HEK293 (cell line): ENCODE measurements around the gene ZFHX2.

ENCODE experiments used
- ZBTB17 ChIP-seq: fragments of 450-650 bp; formaldehyde crosslinking; IDR thresholded peaks from 2 replicates; pipeline ENCODE4 v1.5.1; 2016; ENCODE audit warnings: missing biosample characterization, missing genetic modification characterization
- ZFP3 ChIP-seq: fragments of 450-650 bp; formaldehyde crosslinking; IDR thresholded peaks from 2 replicates; pipeline ENCODE4 v1.5.1; 2016; ENCODE audit warnings: low read depth, missing biosample characterization, missing genetic modification characterization
- ZNF211 ChIP-seq: fragments of 450-650 bp; formaldehyde crosslinking; IDR thresholded peaks from 2 replicates; pipeline ENCODE4 v1.5.1; 2016; ENCODE audit warnings: low read depth, missing biosample characterization, missing genetic modification characterization

DNA sequence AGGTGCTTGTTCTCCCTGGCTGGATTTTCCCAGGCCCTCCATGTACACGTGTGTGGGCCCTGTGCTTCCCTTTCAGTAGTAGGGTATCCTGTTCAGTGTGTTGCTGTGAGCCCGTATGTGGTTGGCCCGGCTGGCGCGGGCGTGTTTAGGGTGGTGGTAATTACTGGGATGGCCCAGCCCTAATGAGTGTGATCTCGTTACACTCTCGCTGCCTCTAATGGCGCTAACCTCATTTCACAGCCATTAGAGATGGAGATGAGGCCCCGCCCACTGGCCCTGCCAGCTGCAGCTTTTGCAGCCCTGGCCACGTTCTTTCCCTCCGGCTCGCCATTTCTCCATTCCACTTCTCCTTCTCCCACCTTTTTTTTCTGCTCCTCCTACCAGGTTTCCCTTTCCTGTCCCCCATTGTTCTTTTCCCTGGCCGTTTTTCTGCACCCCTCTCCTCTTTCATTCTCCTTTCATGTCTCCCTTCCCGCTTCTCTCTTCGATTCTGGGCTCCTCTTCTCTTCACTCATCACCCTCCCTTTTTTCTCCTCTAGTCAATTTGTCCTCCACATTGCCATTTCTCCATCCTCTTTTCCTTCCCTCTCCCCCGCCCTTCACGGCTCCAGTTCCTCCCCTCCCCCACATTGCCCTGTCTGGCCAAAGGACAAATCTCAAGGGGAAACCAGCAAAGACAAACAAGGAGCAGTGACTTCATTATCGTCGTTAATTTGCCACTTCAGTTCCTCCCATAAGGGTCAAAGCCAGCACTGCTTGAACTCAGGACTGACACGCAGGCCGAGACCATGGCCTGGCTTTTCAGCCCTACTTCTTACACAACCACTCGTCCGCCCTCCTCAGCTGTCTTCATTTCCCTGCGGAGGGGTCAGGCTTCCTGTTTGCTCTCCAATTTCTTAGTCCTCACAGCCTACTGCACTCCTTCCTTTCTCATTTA, 6.8 kb downstream of the ZFHX2 start:
- TF ChIP-seq ZNF211 (tag by site-specific recombination) (no peak), ZBTB17 (tag by site-specific recombination) (no peak), ZFP3 (no peak)
